ENCODE results near the gene CLDN9.
"Not testable (repeated sequence)": the region's sequence is repeated elsewhere in the genome, so short reads cannot be mapped to it uniquely, and the experiment has no call there.

The CLDN9 gene

DNA sequence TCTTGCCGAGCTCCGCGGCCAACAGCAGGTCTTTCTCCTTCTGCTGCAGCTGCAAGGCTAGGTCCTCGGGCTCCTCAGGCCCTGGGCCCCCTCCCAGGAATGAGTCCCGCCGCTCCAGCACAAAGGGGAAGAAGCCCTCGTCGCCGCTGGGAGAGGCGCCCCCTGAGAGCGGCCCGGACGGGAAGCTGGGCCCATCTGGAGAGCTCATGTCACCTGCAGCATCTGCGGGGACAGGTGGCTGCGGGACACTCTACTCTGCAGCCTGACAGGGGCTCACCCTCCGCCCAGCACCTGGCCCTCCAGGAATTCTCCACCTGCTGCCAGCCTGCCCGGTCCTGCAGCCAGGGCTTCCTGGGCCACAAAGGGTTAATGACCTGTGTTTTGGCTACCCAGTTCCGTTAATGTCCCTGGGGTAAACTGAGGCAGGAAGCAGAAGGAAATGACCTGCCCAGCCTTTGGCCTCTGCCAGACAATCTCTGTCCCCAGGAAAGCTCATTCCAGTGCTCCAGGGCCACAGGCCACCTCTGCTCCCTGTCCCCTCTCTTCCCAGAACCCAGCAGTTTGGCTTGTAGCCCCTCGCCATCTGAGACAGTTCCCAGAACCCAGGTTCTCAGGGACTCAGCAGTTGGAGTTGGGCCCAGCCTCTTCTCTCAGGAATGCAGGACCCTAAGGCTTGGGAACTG lies 22.7 kb downstream of the CLDN9 start:
- no peak for DNase-seq

DNA sequence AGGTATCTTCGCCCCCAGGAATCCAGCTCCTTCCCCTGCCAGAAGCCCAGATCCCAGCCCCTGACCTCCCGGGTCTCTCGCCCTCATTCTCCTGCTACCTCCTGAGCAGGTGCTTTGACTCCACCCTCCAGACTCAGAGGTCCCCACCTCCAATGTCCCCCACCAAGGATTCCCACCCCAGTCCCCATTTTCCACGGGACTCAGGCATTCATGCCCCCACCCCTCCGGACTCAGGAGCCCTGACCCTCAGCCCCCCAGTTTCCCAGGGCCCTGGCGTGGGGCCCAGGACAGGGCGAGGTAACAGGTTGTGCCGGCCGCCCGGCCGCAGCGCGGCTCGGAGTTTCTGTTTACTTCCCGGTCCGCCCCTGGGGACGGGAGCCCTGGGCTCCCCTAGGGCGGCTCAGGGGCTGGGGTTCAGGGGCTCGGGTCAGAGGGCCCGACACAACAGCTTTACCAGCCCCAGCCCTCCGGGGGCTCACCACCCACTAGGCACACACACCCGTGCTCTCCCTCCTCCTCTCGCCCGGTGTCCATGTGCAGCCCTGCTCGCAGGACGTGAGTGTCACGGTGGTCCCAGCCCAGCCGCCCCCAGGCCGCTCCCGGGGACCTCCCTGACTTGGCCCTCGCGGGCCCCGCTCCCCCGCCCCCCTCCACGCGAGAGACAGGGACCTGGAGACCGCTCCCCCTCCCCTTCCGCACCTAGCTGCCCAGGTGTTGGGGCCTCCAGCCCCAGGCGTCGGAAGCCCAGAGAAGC lies 23.4 kb downstream of the CLDN9 start:
- no peak for DNase-seq

DNA sequence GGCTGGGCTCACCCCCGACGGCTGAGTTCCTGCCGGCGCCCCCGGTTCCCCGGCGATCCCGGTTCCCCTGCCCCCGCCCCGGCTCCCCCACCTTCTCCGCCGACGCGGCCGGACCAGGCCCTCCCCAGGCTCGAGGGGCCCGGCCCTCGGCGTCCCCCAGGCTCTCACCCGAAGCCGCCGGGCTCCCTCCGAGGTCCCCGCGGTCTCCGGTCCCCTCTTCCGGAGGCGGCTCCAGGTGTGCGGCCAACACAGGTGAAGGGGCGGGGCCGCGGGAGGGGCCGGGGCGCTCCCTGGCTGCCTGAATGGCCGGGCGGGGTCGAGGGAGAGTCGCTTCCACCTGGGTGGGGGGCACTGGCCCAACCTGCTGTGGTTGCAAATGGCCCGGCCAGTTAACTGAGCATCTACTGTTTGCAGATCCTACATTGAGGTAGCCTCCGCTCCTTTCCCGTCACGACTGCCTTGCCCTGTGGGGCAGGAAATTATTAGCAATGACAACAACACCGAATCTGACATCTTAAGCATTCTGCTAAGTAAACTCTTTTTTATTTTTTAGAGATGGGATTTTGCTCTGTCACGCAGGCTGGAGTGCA lies 24.1 kb downstream of the CLDN9 start, which contains the start of gene BICDL2:
Gene BICDL2, minus strand, starts transcription at position 219 of the 590 bp plus-strand sequence. CDS start 1,448 bp downstream, outside the sequence.
- no peak for DNase-seq

DNA sequence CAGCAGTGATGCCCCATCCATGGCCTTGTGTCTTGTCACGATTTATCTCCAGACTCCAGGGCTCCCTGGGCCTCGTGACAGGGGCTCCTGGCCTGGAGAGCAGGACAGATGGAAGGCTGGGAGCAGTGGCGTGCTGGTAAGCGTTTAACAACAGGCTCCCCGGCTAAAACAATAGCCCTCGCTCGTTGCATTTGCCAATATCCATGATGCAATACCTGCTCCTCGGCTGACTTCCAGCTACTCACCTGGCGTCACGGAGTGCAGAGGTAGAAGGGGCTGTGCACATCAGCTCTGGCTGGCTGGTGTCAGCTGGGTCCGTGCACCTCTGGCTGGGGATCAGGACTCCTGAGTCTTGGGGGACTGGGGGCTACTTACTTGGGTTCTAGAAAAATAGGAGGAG lies 25.5 kb downstream of the CLDN9 start:
- DNase-seq: no peak

GRCh38 chr16:3038896-3039295 lies 26.2 kb downstream of the CLDN9 start:
- DNase-seq: no peak

- no peak for DNase-seq
These were observed 29.7 kb downstream of the CLDN9 start for GRCh38 chr16:3042376-3042775.

- no peak for DNase-seq
These were observed 32.0 kb downstream of the CLDN9 start for GRCh38 chr16:3044708-3045107.

- DNase-seq: peak in 1 of 2 experiments; percentile 25
These were observed 33.3 kb downstream of the CLDN9 start, which contains the start of gene MMP25 for GRCh38 chr16:3045758-3046640. MMP25 (plus strand) TSS chr16:3046561; CDS start chr16:3046918, 357 bp downstream.

- no peak for DNase-seq
These were observed 34.1 kb downstream of the CLDN9 start for GRCh38 chr16:3046641-3047386.

DNA sequence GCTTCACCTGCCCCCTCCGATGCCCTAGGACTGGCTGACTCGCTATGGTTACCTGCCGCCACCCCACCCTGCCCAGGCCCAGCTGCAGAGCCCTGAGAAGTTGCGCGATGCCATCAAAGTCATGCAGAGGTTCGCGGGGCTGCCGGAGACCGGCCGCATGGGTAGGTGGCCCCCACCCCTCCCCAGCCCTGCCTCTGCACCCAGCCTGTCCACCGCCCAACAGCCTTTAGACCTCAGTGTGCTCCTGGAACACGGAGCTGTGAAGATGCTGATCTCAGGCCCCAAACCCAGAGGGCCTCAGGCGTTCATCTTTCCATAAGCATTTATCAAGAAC lies 34.6 kb downstream of the CLDN9 start:
- no peak for DNase-seq

DNA sequence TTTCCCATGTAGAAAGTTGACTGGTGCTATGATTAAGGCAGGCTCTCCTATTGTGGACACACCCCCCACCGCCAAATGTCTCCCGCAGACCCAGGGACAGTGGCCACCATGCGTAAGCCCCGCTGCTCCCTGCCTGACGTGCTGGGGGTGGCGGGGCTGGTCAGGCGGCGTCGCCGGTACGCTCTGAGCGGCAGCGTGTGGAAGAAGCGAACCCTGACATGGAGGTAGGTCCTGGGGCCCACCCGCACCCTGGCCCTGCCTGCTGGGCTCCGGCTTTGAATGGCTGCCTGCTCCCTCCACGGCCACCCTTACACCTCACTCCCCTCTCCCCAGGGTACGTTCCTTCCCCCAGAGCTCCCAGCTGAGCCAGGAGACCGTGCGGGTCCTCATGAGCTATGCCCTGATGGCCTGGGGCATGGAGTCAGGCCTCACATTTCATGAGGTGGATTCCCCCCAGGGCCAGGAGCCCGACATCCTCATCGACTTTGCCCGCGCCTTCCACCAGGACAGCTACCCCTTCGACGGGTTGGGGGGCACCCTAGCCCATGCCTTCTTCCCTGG lies 37.3 kb downstream of the CLDN9 start:
- DNase-seq: no peak

DNA sequence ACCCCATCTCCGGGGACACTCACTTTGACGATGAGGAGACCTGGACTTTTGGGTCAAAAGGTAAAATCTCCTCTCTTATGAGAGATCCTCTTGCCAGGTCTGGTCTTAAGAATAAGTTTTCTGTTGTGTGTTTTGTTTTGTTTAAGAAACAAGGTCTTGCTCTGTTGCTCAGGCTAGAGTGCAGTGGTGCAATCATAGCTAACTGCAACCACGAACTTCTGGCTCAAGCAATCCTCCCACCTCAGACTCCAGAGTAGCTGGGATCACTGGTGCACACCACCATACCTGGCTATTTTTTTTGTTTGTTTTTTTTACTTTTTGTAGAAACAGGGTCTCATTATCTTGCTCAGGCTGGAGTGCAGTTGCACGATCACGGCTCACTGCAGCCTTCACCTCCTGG lies 37.8 kb downstream of the CLDN9 start:
- DNase-seq: no peak

DNA sequence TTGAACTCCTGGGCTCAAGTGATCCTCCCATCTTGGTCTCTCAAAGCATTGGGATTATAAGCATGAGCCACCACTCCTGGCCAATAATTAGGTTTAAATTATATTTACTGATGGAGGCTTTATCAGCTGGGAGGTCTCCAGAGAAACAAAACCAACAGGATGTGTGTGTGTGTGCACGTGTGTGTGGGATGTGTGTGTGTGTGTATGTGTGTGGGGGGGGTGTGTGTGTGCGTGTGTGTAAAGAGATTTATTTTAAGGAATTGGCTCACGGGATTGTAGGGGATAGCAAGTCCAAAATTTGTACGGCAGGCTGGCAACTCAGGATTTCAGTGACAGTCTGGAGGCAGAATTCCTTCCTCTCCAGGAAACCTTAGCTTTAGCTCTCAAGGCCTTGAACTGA lies 38.3 kb downstream of the CLDN9 start:
- DNase-seq: no peak

DNA sequence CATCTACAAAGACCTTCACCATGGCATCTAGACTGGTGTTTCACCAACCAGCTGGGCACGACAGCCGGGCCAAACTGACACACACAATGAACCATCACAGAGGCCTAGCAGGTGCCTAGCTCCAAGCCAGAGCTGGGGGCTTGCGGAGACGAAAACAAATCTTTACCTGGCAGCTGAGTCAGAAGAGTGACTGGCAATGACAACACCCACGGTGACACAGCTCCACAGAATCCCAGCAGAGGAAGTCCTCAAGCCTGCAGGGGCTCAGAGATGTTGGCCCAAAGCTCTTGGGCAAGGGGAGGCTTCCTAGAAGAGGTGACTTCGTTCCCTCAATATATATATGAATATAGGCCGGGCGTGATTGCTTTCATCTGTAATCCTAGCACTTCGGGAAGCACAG lies 38.8 kb downstream of the CLDN9 start:
- no peak for DNase-seq

GRCh38 chr16:3052571-3053329 lies 40.0 kb downstream of the CLDN9 start:
- DNase-seq: not testable (repeated sequence)

- not testable (repeated sequence) for DNase-seq
These were observed 40.6 kb downstream of the CLDN9 start for GRCh38 chr16:3053330-3053710.

DNA sequence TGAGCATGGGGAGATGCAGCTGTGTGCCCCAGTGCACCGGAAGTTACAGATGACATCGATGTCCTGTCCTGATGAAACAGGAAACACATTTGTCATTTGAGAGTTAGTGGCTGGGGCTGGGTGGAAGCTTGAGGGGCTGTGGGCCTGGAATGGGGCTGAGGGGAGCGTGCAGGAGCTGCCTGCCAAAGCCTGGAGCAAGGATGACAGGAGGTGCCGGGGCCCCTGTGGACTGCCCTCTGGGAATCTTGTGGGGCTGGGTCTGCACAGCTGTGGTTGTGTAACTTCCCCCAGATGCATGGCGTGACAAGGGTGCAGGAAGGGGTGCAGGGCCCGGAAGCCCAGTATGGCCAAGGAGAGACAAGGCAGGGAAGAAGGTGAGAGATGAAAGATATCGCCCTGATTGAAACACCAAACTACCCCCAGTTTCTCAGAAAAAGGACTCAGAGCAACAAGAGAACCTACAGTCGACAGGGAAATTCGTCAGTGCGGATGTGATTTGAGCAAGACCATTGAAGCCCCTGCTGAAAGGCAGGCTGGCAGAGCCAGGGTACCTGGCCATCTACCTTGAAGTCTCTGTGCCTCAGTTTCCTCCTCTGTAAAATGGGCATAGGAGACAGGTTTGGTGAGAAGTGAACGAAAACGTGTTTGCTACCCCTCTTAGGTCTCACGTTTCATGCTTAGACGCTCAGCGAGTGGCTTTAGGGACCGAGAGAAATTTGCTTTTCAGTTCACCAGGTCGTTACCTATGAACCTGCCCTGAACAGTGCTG lies 42.4 kb downstream of the CLDN9 start:
- peak; percentile 84 to 87 for DNase-seq

GRCh38 chr16:3055734-3056115 lies 43.0 kb downstream of the CLDN9 start:
- DNase-seq: not testable (repeated sequence)

DNA sequence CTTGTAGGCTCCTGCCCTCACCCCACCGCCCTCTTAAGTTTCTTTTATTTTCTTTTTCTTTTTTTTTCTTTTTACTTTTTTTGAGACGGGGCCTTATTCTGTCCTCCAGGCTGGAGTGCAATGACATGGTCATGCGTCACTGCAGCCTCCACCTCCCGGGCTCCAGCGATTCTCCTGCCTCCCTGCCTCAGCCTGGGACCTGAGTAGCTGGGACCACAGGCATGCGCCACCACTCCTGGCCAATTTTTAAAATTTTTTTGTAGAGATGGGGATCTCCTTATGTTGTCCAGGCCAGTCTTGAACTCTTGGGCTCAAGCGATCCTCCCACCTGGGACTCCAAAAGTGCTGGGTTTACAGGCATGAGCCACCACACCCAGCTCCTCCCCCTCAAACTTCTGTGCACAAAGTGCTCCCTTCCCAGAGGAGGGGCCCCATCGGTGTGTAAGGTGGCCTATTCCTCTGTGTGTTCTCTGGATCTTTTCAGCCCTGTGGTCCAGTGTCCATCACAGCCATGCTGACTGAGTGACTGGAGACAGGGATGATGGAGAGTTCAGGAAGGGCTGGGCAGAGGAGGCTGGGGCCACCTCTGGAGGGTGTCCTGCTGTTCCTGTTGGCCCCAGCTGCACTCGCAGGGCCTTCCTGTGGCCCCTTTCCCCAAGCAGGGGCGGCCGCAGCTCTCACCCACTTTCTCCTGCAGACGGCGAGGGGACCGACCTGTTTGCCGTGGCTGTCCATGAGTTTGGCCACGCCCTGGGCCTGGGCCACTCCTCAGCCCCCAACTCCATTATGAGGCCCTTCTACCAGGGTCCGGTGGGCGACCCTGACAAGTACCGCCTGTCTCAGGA lies 43.8 kb downstream of the CLDN9 start:
- DNase-seq: no peak

All from Kasumi-1 (cell line).